GM06990 (cell line): ENCODE data around the gene TMPRSS6.

Experiments
- DNase-seq: peaks from one replicate; pipeline ENCODE4 v3.0.0-alpha.2; 2011; ENCODE audit not compliant: insufficient read length; ENCODE audit errors: extremely low read depth
- H3K27me3 ChIP-seq: replicated peaks from 2 replicates; pipeline ENCODE4 v1.6.0; 2011; ENCODE audit warnings: low read length; ENCODE audit not compliant: control insufficient read depth, insufficient read depth
- H3K36me3 ChIP-seq: 2 replicates; pipeline ENCODE4 v1.5.1; 2011; ENCODE audit warnings: low read length; ENCODE audit not compliant: control insufficient read depth, insufficient read depth
- H3K4me3 ChIP-seq: replicated peaks from 2 replicates; pipeline ENCODE4 v1.5.1; 2011; ENCODE audit warnings: low read depth, mild to moderate bottlenecking, control low read depth, low read length
- TF ChIP-seq, protein P1 (sequence below): IDR thresholded peaks from 2 replicates; pipeline ENCODE4 v1.5.1; 2011; ENCODE audit warnings: low read length, control low read depth, mild to moderate bottlenecking, inconsistent platforms; ENCODE audit not compliant: insufficient read depth, poor library complexity, severe bottlenecking

The TMPRSS6 gene

DNA sequence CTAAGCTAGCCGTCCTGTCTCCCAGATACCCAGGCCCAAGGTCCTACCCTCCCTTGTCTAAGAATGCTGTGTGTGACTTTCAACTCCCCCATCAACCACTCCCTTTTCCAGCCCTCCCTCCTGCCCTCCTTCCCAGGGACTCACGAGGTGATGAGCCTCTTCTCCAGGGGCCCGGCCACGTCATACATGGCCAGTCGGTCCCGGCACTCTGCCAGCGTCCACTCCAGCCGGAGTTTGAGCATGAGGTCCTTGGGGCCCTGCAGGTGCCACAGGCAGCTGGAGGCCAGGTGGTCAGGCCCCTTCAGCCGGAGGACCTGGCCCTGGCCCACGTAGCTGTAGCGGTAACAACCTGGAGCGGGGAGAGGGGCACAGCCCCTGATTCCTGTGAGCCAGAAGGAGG lies 20.1 kb downstream of the TMPRSS6 start:
- Histone ChIP-seq H3K36me3 (no peaks in the 10 kb centered on the region), H3K4me3 (no peak overlapping the region), H3K27me3 (no peaks in the 10 kb centered on the region; the same call in 1 of the 2 replicates)
- no peak for DNase-seq
- TF ChIP-seq, protein P1, sequence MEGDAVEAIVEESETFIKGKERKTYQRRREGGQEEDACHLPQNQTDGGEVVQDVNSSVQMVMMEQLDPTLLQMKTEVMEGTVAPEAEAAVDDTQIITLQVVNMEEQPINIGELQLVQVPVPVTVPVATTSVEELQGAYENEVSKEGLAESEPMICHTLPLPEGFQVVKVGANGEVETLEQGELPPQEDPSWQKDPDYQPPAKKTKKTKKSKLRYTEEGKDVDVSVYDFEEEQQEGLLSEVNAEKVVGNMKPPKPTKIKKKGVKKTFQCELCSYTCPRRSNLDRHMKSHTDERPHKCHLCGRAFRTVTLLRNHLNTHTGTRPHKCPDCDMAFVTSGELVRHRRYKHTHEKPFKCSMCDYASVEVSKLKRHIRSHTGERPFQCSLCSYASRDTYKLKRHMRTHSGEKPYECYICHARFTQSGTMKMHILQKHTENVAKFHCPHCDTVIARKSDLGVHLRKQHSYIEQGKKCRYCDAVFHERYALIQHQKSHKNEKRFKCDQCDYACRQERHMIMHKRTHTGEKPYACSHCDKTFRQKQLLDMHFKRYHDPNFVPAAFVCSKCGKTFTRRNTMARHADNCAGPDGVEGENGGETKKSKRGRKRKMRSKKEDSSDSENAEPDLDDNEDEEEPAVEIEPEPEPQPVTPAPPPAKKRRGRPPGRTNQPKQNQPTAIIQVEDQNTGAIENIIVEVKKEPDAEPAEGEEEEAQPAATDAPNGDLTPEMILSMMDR, result no peak

DNA sequence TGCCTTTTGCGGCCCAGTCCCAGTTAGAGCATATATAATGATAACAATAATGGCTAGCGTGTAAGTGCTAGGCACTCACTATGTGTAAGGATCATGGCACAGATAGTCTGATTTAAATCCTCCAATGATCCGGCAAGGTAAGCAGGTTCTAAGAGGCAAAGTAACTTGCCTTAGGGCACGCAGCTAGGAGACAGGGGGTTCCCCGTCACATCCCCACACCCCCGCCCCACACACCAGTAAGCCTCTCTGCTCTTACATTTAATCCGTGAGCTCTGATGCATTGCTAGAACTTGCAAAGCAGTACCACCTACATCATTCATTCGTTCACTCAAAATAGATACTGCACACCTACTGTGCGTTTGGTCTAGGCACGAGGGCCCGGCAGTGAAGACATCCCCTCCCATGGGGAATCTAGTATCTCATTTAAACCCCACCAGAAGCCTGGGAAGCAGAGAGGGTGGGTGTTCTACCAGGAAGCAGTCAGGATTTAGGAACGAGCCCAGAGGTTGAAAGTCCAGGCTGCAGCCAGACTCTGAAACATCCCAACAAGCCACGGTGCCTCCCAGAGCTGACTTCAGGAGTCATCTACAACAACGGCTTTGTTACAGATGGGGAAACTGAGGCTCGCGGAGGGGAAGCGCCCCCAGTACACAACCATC lies 20.6 kb downstream of the TMPRSS6 start:
- H3K27me3 ChIP-seq, result no peaks in the 10 kb centered on the region; the same call in 1 of the 2 replicates

DNA sequence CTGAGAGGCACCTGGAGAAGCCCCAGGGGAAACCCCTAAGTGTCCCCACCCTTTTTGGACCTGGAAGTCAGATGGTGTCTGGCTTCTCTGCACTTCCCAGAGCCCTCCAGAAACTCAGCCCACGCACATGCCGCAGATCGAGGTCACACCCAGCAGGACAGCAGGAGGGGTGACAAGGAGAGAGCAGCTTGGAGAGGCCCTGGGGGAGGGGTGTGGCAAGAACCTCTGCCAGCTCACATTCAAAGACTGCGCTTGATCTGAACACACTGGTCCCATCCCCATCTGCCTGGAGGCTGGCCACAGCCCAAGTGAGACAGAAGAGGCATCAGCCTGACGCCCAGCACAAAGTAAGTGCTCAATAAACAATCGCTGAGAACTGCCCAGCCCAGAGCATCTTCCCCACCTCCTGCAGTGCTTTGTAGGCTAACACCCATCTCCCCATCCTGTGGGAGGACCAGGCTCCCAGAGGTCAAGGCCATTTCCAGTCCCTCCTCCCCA lies 21.4 kb downstream of the TMPRSS6 start:
- no peak for DNase-seq
- TF ChIP-seq, protein P1, result no peak
- no peaks in the 10 kb centered on the region for H3K36me3 ChIP-seq
- no peaks in the 10 kb centered on the region; the same call in 1 of the 2 replicates for H3K27me3 ChIP-seq
- no peak overlapping the region for H3K4me3 ChIP-seq

More for the DNA sequence above, 20.6 kb downstream of the TMPRSS6 start:
- no peak for DNase-seq
- no peaks in the 10 kb centered on the region for H3K36me3 ChIP-seq
- TF ChIP-seq, protein P1, result no peak
- H3K4me3 ChIP-seq, result no peak overlapping the region

DNA sequence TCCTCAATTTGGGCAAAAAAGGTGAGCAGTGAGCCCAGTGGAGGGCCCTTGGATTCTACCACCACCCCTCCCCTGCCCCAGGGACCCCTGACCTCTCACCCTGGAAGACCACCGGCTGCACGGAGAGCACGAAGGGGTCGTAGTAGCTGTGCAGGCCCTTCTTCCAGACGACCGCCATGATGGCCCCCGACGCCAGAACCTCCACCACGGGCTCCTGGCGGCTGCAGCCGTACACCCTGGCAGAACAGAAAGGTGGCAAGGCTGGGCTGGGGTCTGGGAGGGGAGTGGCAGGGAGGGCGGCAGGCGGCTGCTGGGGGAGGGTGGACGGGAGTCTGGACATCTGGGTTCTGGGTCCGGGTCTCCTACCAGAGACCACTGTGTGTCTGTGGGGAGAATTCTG lies 23.3 kb downstream of the TMPRSS6 start:
- TF ChIP-seq, protein P1, result no peak
- no peaks in the 10 kb centered on the region; the same call in 1 of the 2 replicates for H3K27me3 ChIP-seq
- no peak for DNase-seq
- no peak overlapping the region for H3K4me3 ChIP-seq
- no peaks in the 10 kb centered on the region for H3K36me3 ChIP-seq

DNA sequence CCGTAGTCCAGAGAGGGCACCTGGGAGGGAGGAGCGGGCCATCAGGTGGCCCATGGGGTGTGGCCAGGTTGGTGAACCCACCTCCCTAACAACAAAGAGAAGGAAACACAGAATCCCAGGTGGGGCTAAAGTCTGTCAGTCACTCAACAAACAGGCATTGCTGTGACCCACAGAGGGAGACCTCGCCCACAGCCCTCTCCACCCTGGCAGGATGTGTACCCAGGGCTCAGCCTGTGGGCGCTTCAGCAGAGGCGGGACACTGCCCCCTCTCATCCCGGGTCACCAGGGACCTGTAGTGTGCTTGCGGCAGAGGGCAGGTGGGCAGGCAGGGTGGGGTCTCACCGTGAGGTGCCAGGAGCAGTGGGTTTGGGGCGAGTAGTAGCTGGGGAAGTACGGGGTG lies 25.1 kb downstream of the TMPRSS6 start:
- no peaks in the 10 kb centered on the region for H3K36me3 ChIP-seq
- no peak for DNase-seq
- TF ChIP-seq, protein P1, result no peak

More for the DNA sequence above, 25.1 kb downstream of the TMPRSS6 start:
- no peaks in the 10 kb centered on the region; the same call in 1 of the 2 replicates for H3K27me3 ChIP-seq
- no peak overlapping the region for H3K4me3 ChIP-seq
